ENCODE data around the gene MNAT1.

The MNAT1 gene

DNA sequence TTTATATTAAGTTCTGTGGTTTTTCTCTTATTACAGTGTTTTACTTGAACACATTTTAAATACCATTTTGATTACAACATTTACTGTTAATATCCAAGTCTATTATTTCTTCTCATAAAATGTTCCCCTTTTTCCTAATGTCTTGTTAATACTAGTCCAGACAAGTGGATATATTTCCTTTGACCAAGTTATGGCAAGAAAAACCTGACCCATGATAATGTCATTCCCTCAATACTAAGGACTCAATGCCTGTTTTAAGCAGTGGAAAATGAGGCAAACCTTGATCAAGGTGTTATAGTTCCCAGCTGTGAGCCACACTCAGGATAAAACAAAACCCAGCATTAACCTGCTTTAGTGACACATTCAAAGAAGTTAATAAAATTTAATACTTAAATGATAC lies 234.1 kb downstream of the MNAT1 start:
- H3K27me3 Mint-ChIP-seq, result no peaks in the 10 kb centered on the region
- no peak overlapping the region for H3K27ac Mint-ChIP-seq
- peaks cover 15% of the 10 kb centered on the region for H3K36me3 Mint-ChIP-seq (ENCODE audit: low read depth)
- peaks cover 11% of the 10 kb centered on the region for H3K4me1 Mint-ChIP-seq (ENCODE audit: low read depth)
- H3K4me3 Mint-ChIP-seq, result no peak overlapping the region
- no peaks in the 10 kb centered on the region for H3K9me3 Mint-ChIP-seq

DNA sequence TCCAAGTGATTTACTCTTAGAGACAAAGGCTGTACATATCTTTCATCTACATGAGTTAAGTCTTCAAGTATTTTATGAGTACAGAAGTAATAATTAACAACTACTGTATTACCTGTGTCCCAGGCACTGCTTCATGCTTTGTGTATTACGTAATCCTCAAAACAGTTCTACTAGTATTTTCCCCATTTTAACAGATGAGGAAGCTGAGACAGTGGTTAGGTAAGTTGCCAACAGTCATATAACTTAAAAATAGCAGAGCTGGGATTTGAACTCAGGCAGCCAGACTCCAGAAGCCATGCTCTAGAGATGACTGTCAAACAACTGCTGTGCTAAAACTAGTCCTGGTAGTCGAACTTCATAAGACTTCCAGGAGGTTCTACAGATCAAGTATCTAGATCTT lies 235.6 kb downstream of the MNAT1 start:
- no peak overlapping the region for H3K27ac Mint-ChIP-seq
- H3K36me3 Mint-ChIP-seq (ENCODE audit: low read depth), result peaks cover 22% of the 10 kb centered on the region
- no peak overlapping the region for H3K4me3 Mint-ChIP-seq

GRCh38 chr14:60971271-60971670 lies 236.7 kb downstream of the MNAT1 start:
- no peaks in the 10 kb centered on the region for H3K27me3 Mint-ChIP-seq
- H3K4me3 Mint-ChIP-seq, result no peak overlapping the region
- no peaks in the 10 kb centered on the region for H3K9me3 Mint-ChIP-seq
- H3K36me3 Mint-ChIP-seq (ENCODE audit: low read depth), result peaks cover 24% of the 10 kb centered on the region
- H3K27ac Mint-ChIP-seq, result no peak overlapping the region
- peaks cover 2% of the 10 kb centered on the region for H3K4me1 Mint-ChIP-seq (ENCODE audit: low read depth)

More for the DNA sequence above, 235.6 kb downstream of the MNAT1 start:
- Mint-ChIP-seq H3K27me3 (no peaks in the 10 kb centered on the region), H3K9me3 (no peaks in the 10 kb centered on the region), H3K4me1 (ENCODE audit: low read depth) (peaks cover 6% of the 10 kb centered on the region)

DNA sequence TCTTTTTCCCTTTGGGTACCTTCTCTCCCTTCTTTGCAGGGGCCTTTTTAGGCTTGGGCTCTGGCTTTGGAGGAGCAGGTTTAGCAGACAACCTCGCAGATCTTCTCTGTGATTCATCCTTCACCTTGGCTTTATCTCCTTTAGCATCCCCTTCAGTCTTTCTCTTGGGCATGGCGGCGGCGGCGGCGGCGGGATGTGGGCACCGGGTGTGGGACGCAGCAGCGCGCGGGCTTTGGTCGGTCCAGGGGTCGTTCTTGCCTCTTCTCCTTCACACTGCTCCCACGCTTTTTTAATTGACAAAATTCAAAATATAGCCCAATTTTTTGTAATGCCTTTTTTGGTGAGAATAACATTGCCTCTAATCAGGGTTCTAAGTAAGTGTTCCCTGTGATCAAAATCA lies 237.7 kb downstream of the MNAT1 start:
- Mint-ChIP-seq H3K27me3 (no peaks in the 10 kb centered on the region), H3K27ac (no peak overlapping the region), H3K4me1 (ENCODE audit: low read depth) (peaks cover 10% of the 10 kb centered on the region), H3K36me3 (ENCODE audit: low read depth) (peaks cover 33% of the 10 kb centered on the region), H3K9me3 (no peaks in the 10 kb centered on the region), H3K4me3 (no peak overlapping the region)

DNA sequence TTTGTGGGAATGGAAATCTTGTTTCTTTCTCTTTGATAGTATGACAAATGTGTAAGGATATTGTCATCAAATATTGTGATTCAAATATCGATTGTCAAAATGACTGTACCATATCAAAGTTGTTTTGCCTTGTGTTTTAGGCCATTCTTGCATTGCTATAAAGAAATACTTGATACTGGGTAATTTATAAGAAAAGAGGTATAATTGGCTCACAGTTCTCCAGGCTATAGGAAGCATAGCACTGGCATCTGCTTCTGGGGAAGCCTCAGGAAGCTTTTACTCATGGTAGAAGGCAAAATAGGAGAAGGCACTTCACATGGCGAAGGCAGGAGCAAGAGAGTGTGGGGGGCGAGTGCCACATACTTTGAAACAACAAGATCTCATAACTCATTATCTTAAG lies 238.5 kb downstream of the MNAT1 start:
- H3K36me3 Mint-ChIP-seq (ENCODE audit: low read depth), result peaks cover 40% of the 10 kb centered on the region
- no peaks in the 10 kb centered on the region for H3K27me3 Mint-ChIP-seq
- H3K4me1 Mint-ChIP-seq (ENCODE audit: low read depth), result peaks cover 16% of the 10 kb centered on the region
- no peak overlapping the region for H3K4me3 Mint-ChIP-seq
- H3K27ac Mint-ChIP-seq, result no peak overlapping the region
- H3K9me3 Mint-ChIP-seq, result no peaks in the 10 kb centered on the region

- Mint-ChIP-seq H3K27ac (no peak overlapping the region), H3K27me3 (no peaks in the 10 kb centered on the region), H3K9me3 (no peaks in the 10 kb centered on the region), H3K36me3 (ENCODE audit: low read depth) (peaks cover 47% of the 10 kb centered on the region), H3K4me1 (ENCODE audit: low read depth) (peaks cover 22% of the 10 kb centered on the region), H3K4me3 (no peak overlapping the region)
Measured at GRCh38 chr14:60974090-60974651, 239.6 kb downstream of the MNAT1 start.

- Mint-ChIP-seq H3K4me3 (no peak overlapping the region), H3K27me3 (no peaks in the 10 kb centered on the region), H3K4me1 (ENCODE audit: low read depth) (peaks cover 22% of the 10 kb centered on the region), H3K9me3 (no peaks in the 10 kb centered on the region), H3K36me3 (ENCODE audit: low read depth) (peaks cover 52% of the 10 kb centered on the region), H3K27ac (no peak overlapping the region)
Measured at GRCh38 chr14:60975551-60975950, 241.0 kb downstream of the MNAT1 start.

DNA sequence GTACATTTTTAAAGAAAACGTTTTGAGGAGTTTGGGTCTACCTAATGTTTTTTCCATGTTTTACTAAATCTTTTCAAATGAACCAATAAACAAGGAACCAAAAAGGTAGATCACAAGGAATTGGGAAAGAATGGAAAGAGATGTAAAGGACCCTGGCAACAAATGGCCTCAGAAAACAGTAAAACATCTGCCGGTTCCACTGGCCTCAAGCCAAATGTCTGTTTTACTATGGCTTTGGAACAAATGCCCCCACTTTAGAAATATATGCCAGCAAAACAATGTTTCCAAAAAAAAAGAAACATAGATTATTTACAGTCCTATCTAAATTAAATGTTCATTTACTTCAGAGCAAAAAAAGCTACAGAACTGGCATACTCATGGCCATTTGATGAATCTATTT lies 243.3 kb downstream of the MNAT1 start:
- no peaks in the 10 kb centered on the region for H3K27me3 Mint-ChIP-seq
- H3K9me3 Mint-ChIP-seq, result no peaks in the 10 kb centered on the region
- no peak overlapping the region for H3K27ac Mint-ChIP-seq
- H3K36me3 Mint-ChIP-seq (ENCODE audit: low read depth), result peaks cover 46% of the 10 kb centered on the region
- H3K4me1 Mint-ChIP-seq (ENCODE audit: low read depth), result peaks cover 23% of the 10 kb centered on the region
- H3K4me3 Mint-ChIP-seq, result no peak overlapping the region

GRCh38 chr14:60980811-60981632 lies 246.5 kb downstream of the MNAT1 start, which contains the start of the genes SLC38A6 and TRMT5:
SLC38A6 (plus strand) TSS chr14:60981245; CDS start chr14:60981278, 33 bp downstream.
TRMT5 (minus strand) TSS chr14:60981079; CDS start chr14:60980973, 106 bp downstream.
- no peak within 1 kb of the TSS for H3K4me3 Mint-ChIP-seq
- H3K27me3 Mint-ChIP-seq, result no peaks in the 10 kb centered on the region
- peaks cover 26% of the 10 kb centered on the region for H3K4me1 Mint-ChIP-seq (ENCODE audit: low read depth)
- no peak within 1 kb of the TSS for H3K27ac Mint-ChIP-seq
- H3K9me3 Mint-ChIP-seq, result no peaks in the 10 kb centered on the region
- H3K36me3 Mint-ChIP-seq (ENCODE audit: low read depth), result peaks cover 37% of the 10 kb centered on the region

DNA sequence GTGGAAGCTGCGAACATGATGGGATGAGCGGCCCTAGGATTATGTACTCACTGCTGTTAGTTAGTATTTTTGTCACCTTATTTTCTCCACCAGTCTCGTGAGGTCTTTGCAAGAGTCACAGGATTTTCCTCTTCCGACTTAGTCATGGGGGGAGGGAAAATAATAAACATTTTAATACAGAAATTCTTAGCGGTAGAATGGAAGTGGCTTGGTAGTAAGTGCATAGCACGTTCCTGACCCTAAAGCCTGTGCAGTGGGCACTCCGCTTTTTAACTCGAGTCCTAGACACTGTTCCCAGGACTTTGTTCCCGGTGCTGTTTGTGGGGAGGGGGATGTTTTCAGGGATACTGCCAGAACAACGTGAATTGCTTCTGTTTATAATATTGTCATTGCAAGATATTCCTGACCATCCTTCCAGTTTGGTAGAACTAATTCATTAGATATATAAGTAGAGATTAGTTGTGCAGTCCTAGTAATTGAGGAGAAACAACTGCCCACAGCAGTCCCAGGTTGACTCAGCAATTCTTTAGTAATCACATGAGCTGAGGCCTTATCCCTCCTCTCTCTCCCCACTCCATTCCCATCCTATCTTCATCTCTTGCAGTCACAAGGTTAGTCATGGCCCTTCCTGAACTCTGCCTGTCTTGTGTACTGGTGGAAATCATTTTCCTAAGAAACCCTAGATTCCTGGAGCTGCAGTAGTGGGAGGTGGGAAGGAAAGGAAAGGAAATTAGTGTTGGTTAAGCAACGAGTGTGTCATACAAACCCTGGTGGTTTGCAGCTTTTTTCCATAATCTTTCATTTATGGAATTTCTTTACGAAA lies 247.3 kb downstream of the MNAT1 start:
- Mint-ChIP-seq H3K27me3 (no peaks in the 10 kb centered on the region), H3K9me3 (no peaks in the 10 kb centered on the region), H3K36me3 (ENCODE audit: low read depth) (peaks cover 32% of the 10 kb centered on the region), H3K27ac (no peak overlapping the region), H3K4me3 (no peak overlapping the region), H3K4me1 (ENCODE audit: low read depth) (peaks cover 18% of the 10 kb centered on the region)

GRCh38 chr14:60984196-60984595 lies 249.6 kb downstream of the MNAT1 start:
- no peaks in the 10 kb centered on the region for H3K9me3 Mint-ChIP-seq
- peaks cover 19% of the 10 kb centered on the region for H3K36me3 Mint-ChIP-seq (ENCODE audit: low read depth)
- no peaks in the 10 kb centered on the region for H3K27me3 Mint-ChIP-seq
- peaks cover 4% of the 10 kb centered on the region for H3K4me1 Mint-ChIP-seq (ENCODE audit: low read depth)
- H3K4me3 Mint-ChIP-seq, result no peak overlapping the region
- H3K27ac Mint-ChIP-seq, result no peak overlapping the region

GRCh38 chr14:60986500-60986899 lies 251.9 kb downstream of the MNAT1 start:
- H3K36me3 Mint-ChIP-seq (ENCODE audit: low read depth), result peaks cover 21% of the 10 kb centered on the region
- no peaks in the 10 kb centered on the region for H3K9me3 Mint-ChIP-seq
- no peaks in the 10 kb centered on the region for H3K27me3 Mint-ChIP-seq
- peaks cover 4% of the 10 kb centered on the region for H3K4me1 Mint-ChIP-seq (ENCODE audit: low read depth)
- no peak overlapping the region for H3K27ac Mint-ChIP-seq
- no peak overlapping the region for H3K4me3 Mint-ChIP-seq

DNA sequence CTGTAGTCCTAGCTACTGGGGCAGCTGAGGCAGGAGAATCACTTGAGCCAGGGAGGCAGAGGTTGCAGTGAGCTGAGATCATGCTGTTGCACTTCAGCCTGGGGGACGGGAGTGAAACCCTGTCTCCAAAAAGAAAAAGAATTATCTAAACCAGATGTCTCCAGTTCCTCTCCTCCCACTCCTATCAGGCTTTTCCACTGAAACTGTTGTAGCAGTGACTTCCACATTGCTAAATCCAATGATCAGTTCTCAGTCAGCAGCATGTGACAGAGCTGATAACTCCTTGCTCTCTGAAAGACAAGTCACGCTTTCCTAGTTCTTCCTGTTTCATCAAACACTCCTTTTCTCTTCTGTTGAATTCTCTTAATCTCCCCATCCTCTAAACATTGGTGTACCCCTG lies 255.0 kb downstream of the MNAT1 start:
- H3K4me3 Mint-ChIP-seq, result no peak overlapping the region
- no peaks in the 10 kb centered on the region for H3K9me3 Mint-ChIP-seq
- H3K36me3 Mint-ChIP-seq (ENCODE audit: low read depth), result peaks cover 37% of the 10 kb centered on the region
- H3K27ac Mint-ChIP-seq, result no peak overlapping the region
- H3K4me1 Mint-ChIP-seq (ENCODE audit: low read depth), result no peaks in the 10 kb centered on the region
- no peaks in the 10 kb centered on the region for H3K27me3 Mint-ChIP-seq

- H3K27ac Mint-ChIP-seq, result no peak overlapping the region
- no peaks in the 10 kb centered on the region for H3K9me3 Mint-ChIP-seq
- peaks cover 34% of the 10 kb centered on the region for H3K36me3 Mint-ChIP-seq (ENCODE audit: low read depth)
- no peaks in the 10 kb centered on the region for H3K27me3 Mint-ChIP-seq
- no peaks in the 10 kb centered on the region for H3K4me1 Mint-ChIP-seq (ENCODE audit: low read depth)
- H3K4me3 Mint-ChIP-seq, result no peak overlapping the region
Measured at GRCh38 chr14:60998617-60999016, 264.1 kb downstream of the MNAT1 start.

- Mint-ChIP-seq H3K36me3 (ENCODE audit: low read depth) (peaks cover 33% of the 10 kb centered on the region), H3K4me1 (ENCODE audit: low read depth) (no peaks in the 10 kb centered on the region), H3K4me3 (no peak overlapping the region), H3K27me3 (no peaks in the 10 kb centered on the region), H3K9me3 (no peaks in the 10 kb centered on the region), H3K27ac (no peak overlapping the region)
Measured at GRCh38 chr14:60999536-60999935, 265.0 kb downstream of the MNAT1 start.

Measured in stimulated activated naive CD8-positive, alpha-beta T cell treated with anti-CD3 and anti-CD28 coated beads, Interleukin-15, Interleukin-2, amounts not matched to agents 100 ng/mL and 50 ng/mL, for 24 hours (primary cell).